ENCODE data around the gene AURKAIP1. TPM values are rescaled to one million over a fixed set of nuclear protein-coding genes. Genes with fewer than 3 reads are reported as not detected.

The AURKAIP1 gene
- total RNA-seq, 1 donor from 2014 or later: 110 TPM

DNA sequence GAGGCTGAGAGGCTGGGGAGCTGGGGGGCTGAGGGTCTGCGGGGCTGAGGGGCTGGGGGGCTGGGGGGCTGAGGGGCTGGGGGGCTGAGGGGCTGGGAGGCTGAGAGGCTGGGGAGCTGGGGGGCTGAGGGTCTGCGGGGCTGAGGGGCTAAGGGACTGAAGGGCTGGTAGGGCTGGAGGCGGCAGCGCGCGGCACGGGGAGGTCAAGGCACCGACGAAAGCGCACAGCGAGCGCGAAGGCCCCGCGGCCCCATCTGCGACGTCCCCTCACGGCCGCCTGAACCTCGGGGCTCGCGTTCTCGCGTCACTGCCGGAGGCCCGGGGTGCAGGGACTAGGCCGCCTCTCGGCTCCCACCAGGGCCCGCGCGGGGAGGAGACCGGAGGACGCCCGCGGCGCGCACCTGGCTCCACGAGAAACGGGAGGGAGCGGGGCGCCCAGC is 50.9 kb downstream of the AURKAIP1 start:
- intact Hi-C loops (cut with micrococcal nuclease): loop anchor here (1.0 kb wide), 1 partner anchor 19 kb away; no protein-coding TSS in a partner anchor

Other genes starting within 250 kb of the AURKAIP1 start
- 0.30 and 0.89 TPM in 2 replicates for gene TTLL10, start 201.3 kb downstream of the AURKAIP1 start, total RNA-seq
- gene TNFRSF18, start 168.6 kb downstream of the AURKAIP1 start, total RNA-seq: 26.8 and 29.8 TPM in 2 replicates
- gene TNFRSF4, start 161.1 kb downstream of the AURKAIP1 start, total RNA-seq: 46.0 and 47.8 TPM in 2 replicates
- 111 and 112 TPM in 2 replicates for gene SDF4, start 143.2 kb downstream of the AURKAIP1 start, total RNA-seq
- gene B3GALT6, start 143.0 kb downstream of the AURKAIP1 start, total RNA-seq: 27.1 and 27.5 TPM in 2 replicates
- gene C1QTNF12, start 128.5 kb downstream of the AURKAIP1 start, total RNA-seq: 2.9 and 3.2 TPM in 2 replicates
- 76.0 and 80.4 TPM in 2 replicates for gene UBE2J2, start 101.4 kb downstream of the AURKAIP1 start, total RNA-seq
- gene SCNN1D, start 94.8 kb downstream of the AURKAIP1 start, total RNA-seq: 3.6 and 4.6 TPM in 2 replicates
- 66.6 and 67.7 TPM in 2 replicates for gene ACAP3, start 67.3 kb downstream of the AURKAIP1 start, total RNA-seq
- gene PUSL1, start 66.6 kb downstream of the AURKAIP1 start, total RNA-seq: 22.3 and 23.1 TPM in 2 replicates
- gene INTS11, start 50.5 kb downstream of the AURKAIP1 start, total RNA-seq: 115 and 116 TPM in 2 replicates
- gene CPTP, start 50.4 kb downstream of the AURKAIP1 start, total RNA-seq: 20.0 and 20.7 TPM in 2 replicates
- 1.0 and 1.2 TPM in 2 replicates for gene TAS1R3, start 43.9 kb downstream of the AURKAIP1 start, total RNA-seq
- gene DVL1, start 25.8 kb downstream of the AURKAIP1 start, total RNA-seq: 31.5 and 35.4 TPM in 2 replicates
- gene MXRA8, start 16.7 kb downstream of the AURKAIP1 start, total RNA-seq: 0.11 TPM in 2 replicates
- gene CCNL2, start 24.1 kb upstream of the AURKAIP1 start, total RNA-seq: 111 TPM in 2 replicates
- 123 and 133 TPM in 2 replicates for gene MRPL20, start 32.1 kb upstream of the AURKAIP1 start, total RNA-seq
- gene ANKRD65, start 46.1 kb upstream of the AURKAIP1 start, total RNA-seq: not detected in 2 replicates
- 0.27 and 0.68 TPM in 2 replicates for gene VWA1, start 60.5 kb upstream of the AURKAIP1 start, total RNA-seq
- 0.16 and 0.93 TPM in 2 replicates for gene ATAD3C, start 74.5 kb upstream of the AURKAIP1 start, total RNA-seq
- 49.2 and 51.4 TPM in 2 replicates for gene ATAD3B, start 96.6 kb upstream of the AURKAIP1 start, total RNA-seq
- 51.9 and 52.4 TPM in 2 replicates for gene ATAD3A, start 137.0 kb upstream of the AURKAIP1 start, total RNA-seq
- 1.0 and 1.1 TPM in 2 replicates for gene TMEM240, start 165.4 kb upstream of the AURKAIP1 start, total RNA-seq
- gene SSU72, start 199.7 kb upstream of the AURKAIP1 start, total RNA-seq: 137 TPM in 2 replicates
- gene FNDC10, start 224.9 kb upstream of the AURKAIP1 start, total RNA-seq: 8.8 and 9.0 TPM in 2 replicates
- gene MIB2, start 240.3 kb upstream of the AURKAIP1 start, total RNA-seq: 27.8 and 31.4 TPM in 2 replicates

Data from T-helper 2 cell treated with Interferon-gamma antibody and Interleukin-4, amounts not matched to agents 100 ng/mL and 5 ng/mL, for 36 hours (primary cell).